Measurements from ENCODE around the gene OR52D1.

GRCh38 chr11:5516599-5516998 is 28.1 kb downstream of the OR52D1 start, which contains the start of gene UBQLNL:
- TF ChIP-seq CTCF (conservative IDR thresholded peaks at IDR 0.05) (no peak), ZFX (IDR thresholded peaks at IDR 0.05) (no peak)

Data from C4-2B (cell line).